NCI-H510A treated with DMSO at 0.1 percent for 48 hours (cell line): ENCODE data around the gene PLCB3.

Experiments
- DNase-seq: peaks from one replicate; lab custom pipeline; 2025; lab: John Stamatoyannopoulos, UW

Gene PLCB3

DNA sequence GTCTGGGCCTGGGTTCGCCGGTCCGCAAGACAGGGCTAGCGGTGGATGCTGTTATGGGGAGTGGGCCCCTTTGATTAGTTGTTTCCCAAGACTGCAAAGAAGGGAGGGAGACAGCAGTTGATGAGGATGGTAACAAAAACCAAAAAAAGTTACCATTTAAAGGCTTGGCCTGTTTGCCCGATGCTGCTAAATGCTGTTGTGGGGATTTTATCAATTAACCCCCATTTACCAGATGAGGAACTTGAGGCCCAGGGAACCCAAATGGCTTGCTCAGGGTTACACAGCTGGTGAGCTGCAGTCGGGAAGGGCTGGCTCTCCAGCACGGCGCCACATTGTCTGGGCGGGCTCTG lies 28.7 kb upstream of the PLCB3 start:
- no peak for DNase-seq

DNA sequence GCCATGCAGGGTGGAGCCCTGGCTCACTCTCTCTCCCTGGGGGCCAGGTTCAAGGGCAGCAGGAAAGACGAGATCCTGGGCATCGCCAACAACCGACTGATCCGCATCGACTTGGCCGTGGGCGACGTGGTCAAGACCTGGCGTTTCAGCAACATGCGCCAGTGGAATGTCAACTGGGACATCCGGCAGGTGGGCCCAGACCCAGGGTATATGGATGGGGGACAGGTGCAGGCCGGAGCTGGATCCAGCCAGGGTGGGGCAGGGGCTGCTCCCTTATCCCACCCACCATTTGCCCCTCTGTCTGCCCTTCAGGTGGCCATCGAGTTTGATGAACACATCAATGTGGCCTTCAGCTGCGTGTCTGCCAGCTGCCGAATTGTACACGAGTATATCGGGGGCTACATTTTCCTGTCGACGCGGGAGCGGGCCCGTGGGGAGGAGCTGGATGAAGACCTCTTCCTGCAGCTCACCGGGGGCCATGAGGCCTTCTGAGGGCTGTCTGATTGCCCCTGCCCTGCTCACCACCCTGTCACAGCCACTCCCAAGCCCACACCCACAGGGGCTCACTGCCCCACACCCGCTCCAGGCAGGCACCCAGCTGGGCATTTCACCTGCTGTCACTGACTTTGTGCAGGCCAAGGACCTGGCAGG lies 28.2 kb upstream of the PLCB3 start:
- DNase-seq, result no peak

DNA sequence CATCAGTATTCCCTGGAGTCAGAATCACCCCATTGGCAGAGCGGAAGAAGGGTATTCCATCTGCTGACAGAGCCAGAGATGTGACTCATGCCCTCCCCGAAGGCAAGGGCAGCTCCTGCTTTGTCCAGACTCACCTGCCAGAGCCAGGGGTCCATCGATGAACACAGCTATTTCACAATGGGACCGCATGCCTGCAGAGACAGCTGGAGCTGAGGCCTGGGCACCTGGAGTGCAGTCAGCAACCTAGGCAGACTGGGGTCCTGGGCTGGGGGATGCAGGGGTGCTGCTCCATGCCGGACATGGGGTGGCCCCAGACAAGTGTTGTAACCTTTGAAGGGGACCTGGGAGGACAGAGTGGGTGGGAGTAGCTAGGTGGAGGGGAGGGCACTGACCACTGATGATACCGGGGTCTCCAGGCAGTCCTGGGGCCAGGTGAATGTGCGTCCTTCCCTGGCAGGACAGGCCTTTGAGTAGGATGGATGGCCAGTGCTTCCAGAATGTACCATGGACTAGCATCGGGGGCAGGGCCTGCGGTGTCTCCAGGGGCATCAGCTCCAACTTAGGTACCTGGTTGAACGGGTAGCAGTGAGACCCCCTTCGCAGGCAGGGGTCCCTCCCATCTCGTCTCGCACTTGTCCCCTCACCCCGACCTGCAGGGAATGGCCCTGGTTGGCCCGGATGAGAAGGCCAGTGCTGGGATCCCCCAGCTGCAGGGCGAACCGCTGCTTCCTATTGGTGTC lies 27.0 kb upstream of the PLCB3 start:
- DNase-seq, result no peak

DNA sequence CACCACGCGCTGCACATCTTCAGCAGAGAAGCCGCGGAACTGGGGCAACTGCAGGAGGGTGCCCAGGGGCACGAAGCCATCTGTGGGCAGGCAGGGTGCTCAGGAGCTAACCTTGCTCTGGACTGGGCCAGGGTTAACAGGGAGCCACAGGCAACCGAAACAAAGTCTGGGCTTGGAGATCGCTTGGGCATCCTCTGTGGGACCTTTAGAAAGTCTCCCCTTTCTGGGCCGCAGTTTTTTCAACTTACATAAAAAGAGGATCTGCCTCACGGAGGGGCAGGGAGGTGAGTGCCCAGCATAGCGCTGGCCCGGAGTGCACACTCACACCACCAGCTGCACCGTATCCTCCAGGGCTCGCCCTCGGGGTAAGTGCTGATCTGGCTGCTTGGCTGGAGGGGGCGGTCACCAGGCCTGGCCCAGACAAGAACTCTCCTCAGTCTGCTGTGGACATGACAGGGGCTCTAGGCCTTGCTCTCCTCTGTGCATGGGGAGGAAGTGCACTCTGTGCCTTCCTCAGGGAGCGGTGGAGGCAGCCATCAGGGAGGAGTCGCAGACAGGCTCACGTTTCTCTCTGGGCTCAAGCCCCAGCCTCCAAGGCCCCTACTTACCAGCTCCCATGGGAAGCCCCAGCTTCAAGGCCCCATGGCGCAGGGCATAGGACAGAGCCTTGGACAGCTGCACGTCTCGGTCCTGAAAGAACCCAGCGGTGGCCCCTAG lies 26.3 kb upstream of the PLCB3 start:
- no peak for DNase-seq

DNA sequence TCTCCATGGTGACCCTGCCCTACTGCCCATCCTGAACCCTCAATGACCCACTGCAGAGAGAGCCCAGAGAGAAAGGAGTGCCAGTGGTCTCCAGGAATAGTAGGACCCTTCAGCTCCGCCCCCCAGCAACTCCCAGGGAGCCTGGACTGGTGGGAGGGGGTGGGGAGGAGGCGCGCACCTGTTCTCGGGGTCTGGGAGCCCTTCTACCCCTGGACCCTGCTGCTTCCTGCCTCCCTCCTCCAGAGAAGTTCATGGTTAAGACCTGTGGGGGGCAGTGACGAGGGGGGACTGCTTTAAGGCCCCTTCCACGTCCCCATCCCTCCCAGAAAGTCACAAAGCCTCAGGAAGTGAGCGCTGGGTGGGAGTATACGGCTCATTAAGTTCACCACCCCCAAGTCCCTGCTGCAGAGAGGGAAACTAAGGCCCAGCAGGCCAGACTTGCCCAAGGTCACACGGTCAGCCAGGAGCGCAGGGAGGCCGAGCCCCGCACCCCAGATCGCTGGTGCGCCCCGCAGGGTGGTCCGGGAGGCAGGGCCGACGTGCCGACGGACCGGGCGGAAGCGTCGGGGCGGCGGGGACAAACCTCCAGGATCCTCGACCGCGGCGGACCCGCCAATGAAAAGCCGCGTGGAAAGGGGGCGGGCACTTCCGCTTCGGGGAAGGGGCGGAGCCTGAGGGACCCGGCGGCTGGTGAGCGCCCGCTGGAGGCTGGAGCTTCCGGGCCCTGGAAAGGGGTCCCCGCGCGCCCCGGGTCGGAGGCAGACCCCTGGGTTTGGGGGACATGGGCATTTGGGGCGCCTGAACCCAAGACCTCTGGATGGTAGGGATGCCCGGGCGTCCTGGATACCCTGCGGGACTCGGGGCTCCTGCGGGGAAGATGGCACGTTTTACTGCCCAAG lies 25.5 kb upstream of the PLCB3 start, which contains the start of the genes NUDT22 and TRPT1:
TSS of gene NUDT22 (plus strand) at position 667 of the 899 bp plus-strand sequence. CDS start 379 bp downstream, outside the sequence.
TSS of gene TRPT1 (minus strand) at position 579 of the 899 bp plus-strand sequence. CDS start at position 253, 326 bp downstream.
- DNase-seq, result peak; percentile 75

DNA sequence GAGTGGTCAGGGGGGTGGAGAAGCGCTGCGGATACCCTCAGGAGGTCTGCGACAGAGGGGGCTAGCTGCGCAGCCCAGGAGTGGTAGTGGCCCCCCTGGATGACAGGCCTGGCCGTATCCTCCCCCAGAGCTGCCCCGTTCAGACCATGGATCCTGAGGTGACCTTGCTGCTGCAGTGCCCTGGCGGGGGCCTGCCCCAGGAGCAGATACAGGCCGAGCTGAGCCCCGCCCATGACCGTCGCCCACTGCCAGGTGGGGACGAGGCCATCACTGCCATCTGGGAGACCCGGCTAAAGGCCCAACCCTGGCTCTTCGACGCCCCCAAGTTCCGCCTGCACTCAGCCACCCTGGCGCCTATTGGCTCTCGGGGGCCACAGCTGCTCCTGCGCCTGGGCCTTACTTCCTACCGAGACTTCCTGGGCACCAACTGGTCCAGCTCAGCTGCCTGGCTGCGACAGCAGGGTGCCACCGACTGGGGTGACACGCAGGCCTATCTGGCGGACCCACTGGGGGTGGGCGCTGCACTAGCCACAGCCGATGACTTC lies 24.8 kb upstream of the PLCB3 start:
- peak; percentile 74 for DNase-seq

DNA sequence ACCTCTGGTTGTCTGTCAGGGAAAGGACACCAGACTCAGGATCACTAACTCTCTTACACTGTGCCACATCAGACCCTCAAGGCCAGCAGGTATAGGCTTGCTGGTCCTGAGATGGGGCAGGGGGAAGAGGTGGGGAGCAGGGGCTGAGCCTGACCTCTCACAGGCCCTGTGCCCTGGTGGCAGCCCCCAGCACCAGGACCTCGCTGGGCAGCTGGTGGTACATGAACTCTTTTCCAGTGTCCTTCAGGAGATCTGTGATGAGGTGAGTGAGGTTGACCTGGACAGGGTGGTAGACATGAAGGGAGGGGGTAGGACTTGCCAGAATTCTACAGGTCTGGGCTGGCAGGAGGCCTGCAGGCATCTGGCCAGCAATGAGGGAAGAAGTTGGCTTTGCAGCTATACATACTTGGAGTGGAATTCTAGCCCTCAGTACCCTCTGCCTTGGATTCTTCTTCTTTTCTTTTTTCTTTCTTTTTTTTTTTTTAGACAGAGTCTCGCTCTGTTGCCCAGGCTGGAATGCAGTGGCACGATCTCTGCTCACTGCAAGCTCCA lies 23.8 kb upstream of the PLCB3 start:
- DNase-seq, result no peak

DNA sequence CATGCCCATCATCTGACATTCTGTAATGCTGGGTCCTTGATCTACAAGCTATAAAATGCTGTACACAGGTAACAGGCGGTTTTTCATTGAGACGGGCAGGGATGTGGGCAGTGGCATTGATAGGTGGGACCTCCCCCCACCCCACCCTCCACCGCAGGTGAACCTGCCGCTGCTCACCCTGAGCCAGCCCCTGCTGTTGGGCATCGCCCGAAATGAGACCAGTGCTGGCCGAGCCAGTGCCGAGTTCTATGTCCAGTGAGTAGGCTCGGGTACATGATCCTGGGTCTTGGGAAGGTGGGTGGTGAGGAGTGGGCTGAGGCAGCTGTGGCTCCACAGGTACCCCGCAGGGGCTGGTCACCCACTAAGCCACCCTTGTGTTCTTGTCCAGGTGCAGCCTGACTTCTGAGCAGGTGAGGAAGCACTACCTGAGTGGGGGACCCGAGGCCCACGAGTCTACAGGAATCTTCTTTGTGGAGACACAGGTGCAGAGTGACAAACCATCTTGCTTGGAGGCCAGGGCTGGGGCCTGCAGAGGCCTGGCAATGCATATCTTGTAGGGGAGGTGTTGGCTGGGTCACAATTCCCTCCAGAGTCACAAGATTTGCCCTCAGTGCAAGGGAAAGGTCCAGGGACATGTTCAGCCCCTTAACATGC lies 22.1 kb upstream of the PLCB3 start:
- DNase-seq, result no peak

DNA sequence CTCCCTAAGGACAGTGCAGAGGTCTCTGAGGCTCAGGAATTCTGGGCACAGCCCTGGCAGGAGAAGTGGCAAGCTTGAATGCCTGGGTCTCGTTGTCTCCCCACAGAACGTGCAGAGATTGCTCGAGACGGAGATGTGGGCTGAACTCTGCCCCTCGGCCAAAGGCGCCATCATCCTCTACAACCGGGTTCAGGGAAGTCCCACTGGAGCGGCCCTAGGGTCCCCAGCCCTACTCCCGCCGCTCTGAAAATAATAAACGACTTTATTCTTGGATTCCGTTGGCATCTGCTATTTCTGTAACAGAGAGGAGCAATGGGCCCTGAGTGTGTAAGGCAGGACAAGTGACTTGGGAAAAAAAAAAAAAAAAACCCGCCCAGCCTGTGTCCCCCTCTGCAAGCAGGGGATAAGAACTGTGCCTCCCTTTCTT lies 21.6 kb upstream of the PLCB3 start:
- no peak for DNase-seq

DNA sequence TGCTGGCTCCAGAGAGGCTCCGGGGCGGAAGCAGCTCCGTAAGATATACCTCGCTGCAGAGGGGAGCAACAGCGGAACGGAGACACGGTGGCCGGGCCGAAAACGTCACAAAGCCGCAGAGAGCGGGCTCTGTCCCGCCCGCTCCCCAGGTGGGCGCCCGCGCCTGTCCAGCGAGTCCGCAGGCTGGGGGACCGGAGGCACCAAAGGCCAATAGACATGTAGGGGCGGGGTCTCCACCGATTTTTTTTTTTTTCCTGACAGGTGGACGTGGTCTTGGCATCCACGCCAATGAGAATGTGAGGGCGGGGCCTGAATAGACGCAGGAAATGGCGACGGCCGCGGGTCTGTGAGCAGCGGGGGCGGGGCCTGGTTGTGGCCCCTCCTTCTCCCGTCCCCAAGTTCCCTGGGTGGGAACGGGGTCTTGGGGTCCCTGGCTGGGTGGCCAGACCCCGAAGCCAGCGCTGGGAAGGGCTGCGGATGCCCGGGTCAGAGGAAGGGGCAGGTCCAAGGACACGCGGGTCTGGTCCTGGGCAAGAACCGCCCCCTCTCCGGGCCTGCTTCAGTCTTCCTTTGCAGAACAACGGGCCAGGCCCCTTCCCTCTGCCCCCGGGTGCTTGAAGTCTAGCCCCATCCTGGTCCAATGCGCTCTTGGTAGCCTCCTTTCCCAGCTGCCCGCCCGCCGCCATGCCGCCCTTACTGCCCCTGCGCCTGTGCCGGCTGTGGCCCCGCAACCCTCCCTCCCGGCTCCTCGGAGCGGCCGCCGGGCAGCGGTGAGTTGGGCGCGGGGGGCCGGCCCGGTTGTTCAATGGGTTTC lies 21.0 kb upstream of the PLCB3 start, which contains the start of gene DNAJC4:
TSS of gene DNAJC4 (plus strand) at position 378 of the 814 bp plus-strand sequence. CDS start at position 685, 307 bp downstream.
- DNase-seq, result peak; percentile 95

DNA sequence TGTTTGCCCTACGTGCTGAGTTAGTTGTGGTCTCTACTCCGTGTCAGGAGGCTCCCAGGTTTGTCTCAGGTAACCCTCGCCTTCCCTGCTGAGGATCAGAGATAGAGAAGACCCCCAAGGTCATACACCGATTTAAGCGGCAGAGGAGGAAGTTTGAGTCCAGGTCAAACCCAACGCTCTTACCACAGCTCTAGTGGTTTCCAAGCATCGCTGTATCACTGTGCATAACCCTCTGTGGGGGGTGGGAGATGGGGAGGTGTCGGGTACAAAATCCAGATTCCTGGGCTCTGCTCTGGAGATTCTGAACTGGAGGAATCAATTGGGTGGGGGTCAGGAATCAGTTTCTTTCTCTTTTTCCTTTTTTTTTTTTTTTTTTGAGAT lies 20.4 kb upstream of the PLCB3 start:
- no peak for DNase-seq

DNA sequence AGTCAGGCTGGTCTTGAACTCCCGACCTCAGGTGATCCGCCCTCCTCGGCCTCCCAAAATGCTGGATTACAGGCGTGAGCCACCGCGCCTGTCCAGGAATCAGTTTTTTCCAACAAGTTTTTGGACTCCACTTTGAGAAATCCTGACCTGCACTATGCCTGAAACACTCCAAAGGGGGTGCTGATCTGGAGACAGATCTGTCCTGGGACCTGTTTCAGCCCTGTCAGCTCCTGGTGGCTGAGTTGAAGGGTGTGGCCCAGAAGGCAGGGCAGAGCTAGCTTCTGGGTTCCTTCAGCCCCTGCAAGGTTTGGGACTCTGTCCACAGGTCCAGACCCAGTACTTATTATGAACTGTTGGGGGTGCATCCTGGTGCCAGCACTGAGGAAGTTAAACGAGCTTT lies 19.8 kb upstream of the PLCB3 start:
- no peak for DNase-seq

DNA sequence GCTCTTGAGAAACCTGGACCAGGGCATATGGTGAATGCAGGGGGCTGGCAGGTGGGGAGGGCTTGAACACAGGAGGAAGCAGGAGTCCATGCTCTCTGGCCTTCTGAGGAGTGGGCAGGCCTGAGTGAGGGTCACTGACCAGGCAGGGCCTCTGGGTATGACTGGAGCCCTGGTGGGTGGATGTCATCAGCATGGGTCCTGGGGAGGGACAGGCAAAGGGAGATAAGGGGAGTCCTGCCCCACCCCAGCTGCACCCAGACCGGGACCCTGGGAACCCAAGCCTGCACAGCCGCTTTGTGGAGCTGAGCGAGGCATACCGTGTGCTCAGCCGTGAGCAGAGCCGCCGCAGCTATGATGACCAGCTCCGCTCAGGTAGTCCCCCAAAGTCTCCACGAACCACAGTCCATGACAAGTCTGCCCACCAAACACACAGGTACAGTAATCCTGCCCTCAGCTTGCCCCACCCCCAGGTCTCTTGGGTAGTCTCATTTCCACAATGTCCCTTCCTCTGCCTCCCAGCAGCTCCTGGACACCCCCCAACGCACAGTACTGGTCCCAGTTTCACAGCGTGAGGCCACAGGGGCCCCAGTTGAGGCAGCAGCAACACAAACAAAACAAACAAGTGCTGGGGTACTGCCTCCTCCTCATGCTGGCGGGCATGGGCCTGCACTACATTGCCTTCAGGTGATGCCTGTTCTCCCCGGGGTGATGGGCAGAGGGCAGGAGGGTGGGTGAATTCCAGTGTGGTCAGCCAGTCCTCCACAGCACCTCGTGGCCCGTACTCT lies 19.0 kb upstream of the PLCB3 start:
- DNase-seq, result no peak

DNA sequence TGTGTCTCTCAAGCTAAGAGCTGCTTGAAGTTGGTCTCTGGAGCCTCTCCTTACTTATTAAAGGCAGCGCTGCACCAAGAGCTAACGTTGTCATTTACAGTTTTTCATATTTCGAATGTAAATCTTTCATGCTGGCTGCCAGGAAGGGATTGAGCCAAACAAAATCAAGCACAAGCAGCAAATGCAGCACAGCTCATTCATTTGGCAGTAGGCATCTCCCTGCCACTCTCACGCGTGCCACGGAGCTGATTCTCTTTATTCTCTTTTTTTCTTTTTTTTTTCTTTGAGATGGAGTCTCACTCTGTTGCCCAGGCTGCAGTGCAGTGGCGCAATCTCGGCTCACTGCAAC lies 18.4 kb upstream of the PLCB3 start:
- no peak for DNase-seq

DNA sequence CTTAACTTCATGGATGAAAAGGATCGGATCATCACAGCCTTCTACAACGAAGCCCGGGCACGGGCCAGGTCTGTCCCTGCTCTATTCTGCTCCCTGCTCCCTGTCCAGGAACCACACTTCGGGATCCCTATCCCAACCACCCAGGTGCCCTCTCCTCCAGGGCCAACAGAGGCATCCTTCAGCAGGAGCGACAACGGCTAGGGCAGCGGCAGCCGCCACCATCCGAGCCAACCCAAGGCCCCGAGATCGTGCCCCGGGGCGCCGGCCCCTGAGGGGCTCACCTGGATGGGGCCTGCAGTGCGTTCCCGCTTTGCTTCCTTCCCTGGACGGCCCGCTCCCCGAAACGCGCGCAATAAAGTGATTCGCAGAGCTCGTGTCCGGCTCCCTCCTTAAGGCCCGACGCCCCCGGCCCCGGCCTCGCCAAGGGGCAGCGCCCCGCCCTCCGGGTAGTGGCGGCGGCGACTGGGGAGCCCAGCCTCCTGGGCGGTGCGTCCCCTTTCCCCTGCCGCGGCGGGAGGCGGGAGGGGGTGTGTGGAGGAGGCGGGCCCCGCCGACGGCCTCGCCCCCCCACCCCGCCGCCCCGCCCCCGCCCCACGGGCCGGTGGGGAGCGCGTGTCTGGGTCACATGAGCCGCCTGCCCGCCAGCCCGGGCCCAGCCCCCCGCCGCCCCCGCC lies 17.3 kb upstream of the PLCB3 start, which contains the start of gene VEGFB:
TSS of gene VEGFB (plus strand) at position 672 of the 674 bp plus-strand sequence. CDS start 250 bp downstream, outside the sequence.
- DNase-seq, result peak; percentile 39

DNA sequence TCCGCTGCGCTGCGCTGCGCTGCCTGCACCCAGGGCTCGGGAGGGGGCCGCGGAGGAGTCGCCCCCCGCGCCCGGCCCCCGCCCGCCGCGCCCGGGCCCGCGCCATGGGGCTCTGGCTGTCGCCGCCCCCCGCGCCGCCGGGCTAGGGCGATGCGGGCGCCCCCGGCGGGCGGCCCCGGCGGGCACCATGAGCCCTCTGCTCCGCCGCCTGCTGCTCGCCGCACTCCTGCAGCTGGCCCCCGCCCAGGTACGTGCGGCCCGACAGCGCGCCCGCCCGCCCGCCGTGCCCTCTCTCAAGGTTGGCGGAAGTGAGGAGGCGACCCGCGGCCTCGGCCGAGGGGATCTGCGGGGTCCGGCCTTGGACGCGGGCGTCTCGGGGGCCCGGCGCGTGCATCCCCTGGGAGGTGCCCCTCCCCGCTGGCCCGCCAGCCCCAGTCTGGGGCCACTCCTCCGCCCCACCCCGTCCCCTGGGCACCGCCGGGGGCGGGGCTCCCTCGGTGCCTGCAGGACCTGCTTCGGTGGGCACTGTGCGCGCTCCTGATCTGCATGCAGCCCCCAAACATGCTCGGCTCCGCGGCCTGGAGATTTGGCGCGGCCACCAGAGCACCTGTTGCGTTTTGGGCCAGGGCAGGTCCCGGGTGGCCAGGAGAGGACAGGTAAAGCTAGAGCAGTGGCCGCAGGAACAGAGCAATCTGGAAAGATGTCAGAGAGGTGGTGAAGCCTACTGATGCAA lies 16.5 kb upstream of the PLCB3 start:
- no peak for DNase-seq

DNA sequence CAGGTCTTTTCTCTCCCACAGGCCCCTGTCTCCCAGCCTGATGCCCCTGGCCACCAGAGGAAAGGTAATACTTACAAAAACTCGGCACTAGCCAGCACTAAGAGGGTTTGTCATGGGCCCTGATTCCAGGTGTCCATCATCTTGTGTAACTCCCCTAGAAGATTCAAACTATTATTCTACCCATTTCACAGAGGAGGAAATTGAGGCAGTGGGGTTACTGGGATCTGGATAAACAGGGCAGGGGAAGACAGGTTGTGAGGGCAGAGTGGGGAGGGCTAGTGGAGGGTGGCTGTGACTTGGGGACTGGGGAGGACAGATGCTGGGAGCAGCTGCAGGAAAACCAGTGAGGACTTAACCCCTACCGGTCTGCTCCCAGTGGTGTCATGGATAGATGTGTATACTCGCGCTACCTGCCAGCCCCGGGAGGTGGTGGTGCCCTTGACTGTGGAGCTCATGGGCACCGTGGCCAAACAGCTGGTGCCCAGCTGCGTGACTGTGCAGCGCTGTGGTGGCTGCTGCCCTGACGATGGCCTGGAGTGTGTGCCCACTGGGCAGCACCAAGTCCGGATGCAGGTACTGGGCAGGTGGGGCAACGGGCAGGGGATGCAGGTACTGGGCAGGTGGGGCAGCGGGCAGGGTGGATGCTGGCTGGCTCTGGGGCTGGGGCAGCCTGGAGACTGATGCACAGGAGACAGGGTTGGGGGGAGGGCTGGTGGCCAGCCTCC lies 15.7 kb upstream of the PLCB3 start:
- DNase-seq, result no peak
